Measurements from ENCODE around the gene ULK3.

ULK3 gene

DNA sequence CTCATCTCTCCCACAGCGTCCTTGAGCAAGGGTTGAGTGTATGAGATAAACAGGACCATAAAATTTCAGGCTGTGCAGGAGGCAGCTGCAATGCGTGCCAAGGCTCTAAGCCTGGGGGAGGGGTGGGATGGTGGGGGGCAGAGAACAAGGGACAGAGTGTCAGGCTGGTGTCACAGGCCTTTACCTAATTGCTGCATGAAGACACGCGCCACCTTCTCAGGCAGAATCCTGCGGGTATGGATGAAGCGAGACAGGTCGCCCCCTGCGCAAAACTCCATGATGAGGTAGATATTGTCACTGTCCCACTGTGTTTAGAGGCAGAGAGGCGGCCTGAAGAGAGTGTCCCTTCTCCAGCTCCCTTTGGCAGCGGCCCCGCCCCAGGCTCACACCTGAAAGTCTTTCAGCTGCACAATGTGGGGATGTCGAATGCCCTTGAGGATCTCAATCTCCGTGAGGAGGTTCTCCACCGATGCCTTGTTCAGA lies 1.0 kb downstream of the ULK3 start:
- Histone ChIP-seq H3K9me3 (ENCODE audit: severe bottlenecking) (no peaks in the 10 kb centered on the region), H3K27me3 (ENCODE audit: insufficient read depth, low read depth, severe bottlenecking) (no peaks in the 10 kb centered on the region), H3K27ac (peak overlapping the region; percentile 96), H3K4me3 (ENCODE audit: low read depth, low read length) (peak overlapping the region; percentile 71), H3K36me3 (peaks cover 49% of the 10 kb centered on the region)
- TF ChIP-seq, protein P1, sequence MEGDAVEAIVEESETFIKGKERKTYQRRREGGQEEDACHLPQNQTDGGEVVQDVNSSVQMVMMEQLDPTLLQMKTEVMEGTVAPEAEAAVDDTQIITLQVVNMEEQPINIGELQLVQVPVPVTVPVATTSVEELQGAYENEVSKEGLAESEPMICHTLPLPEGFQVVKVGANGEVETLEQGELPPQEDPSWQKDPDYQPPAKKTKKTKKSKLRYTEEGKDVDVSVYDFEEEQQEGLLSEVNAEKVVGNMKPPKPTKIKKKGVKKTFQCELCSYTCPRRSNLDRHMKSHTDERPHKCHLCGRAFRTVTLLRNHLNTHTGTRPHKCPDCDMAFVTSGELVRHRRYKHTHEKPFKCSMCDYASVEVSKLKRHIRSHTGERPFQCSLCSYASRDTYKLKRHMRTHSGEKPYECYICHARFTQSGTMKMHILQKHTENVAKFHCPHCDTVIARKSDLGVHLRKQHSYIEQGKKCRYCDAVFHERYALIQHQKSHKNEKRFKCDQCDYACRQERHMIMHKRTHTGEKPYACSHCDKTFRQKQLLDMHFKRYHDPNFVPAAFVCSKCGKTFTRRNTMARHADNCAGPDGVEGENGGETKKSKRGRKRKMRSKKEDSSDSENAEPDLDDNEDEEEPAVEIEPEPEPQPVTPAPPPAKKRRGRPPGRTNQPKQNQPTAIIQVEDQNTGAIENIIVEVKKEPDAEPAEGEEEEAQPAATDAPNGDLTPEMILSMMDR (IDR thresholded peaks at IDR 0.05; ENCODE audit: low read depth, low read length) = no peak
- DNase-seq = no peak

DNA sequence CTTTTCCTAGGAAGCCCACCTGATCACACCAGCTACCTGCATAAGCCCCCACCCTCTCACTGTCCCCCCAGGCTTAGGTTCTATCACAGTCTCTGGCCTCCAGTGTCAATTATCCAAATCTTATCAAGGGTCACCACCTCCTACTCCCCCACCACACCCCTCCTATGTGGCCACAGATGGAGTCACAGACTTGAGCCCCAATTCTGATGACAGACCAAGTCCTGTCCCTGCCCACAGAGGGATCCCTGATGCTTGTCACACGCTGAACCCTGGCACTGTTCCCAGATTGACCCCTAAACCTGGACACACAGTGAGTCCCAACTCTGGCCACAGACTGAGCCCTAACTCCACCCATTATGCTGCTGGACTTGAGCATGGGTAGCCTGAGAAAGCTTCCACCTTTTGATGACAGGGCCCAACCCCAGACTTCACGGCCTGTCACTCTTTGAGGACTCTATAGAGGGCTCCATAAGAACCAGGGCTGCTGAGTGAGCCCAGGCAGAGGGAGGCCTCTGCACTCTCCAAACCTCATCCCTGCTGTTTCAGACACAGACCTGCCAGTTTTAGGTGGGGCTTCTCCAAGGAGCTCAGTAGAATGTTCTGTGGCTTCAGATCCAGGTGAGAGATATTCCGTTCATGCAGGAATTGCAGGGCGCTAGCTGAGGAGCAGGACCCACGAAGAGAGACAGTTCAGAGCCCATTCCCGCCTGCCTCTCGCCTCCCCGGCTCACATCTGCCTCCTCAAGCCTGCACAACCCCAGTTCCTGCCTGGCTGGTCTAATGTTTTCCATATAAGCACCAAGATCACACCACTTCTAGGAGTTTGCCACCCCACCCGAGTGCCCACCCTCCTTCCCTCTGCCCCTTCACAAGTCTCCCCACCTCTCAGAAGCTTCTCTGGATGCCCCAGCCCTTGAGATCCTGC lies 1.8 kb downstream of the ULK3 start:
- Histone ChIP-seq H3K9me3 (ENCODE audit: severe bottlenecking) (no peaks in the 10 kb centered on the region), H3K27me3 (ENCODE audit: insufficient read depth, low read depth, severe bottlenecking) (no peaks in the 10 kb centered on the region), H3K36me3 (peaks cover 52% of the 10 kb centered on the region), H3K4me3 (ENCODE audit: low read depth, low read length) (no peak overlapping the region), H3K27ac (no peak overlapping the region)
- DNase-seq = no peak
- TF ChIP-seq, protein P1 (IDR thresholded peaks at IDR 0.05; ENCODE audit: low read depth, low read length) = no peak

DNA sequence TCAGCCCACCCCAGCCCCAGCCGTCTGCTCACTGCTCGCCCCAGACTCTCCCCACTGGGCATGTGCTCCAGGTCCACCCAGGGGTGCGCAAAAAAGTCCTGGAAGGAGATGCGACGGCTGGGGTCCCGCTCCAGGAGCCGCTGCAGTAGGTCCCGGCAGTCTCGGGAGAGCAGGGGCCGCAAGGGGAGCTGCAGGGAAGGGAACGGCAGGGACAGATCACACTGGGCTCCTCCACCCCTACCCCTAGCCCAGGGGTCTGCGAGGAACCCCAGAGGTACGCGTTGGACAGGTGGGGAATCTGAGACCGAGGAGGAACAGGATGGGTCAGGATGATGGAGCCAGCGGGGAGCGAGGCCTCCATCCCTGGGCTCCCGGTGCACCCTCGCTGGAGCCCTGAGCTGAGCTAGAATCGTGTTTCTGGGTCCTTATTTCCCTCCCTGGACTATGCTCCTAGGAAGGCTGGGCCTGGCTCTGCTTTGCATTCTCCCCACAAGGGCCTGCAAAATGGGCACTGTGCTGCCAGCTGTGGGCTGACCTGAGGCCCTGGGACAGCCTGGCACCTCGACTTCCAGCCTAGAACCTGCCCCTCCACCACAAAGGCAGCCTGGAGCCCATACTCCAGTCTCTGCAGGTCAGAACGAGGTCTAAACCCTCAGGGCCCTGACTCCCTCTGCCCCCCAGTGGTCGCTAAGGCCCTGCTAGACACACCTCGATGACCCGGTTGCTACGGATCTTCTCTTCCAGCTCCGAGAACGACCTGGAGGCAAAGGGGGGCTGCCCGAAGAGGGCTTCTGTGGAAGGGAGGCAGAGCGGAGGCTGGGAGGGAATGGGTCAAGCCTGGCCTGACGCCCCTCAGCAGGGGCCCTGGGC lies 3.2 kb downstream of the ULK3 start:
- H3K9me3 ChIP-seq (ENCODE audit: severe bottlenecking) = no peaks in the 10 kb centered on the region
- no peak overlapping the region for H3K4me3 ChIP-seq (ENCODE audit: low read depth, low read length)
- no peaks in the 10 kb centered on the region for H3K27me3 ChIP-seq (ENCODE audit: insufficient read depth, low read depth, severe bottlenecking)
- DNase-seq = peak; percentile 56
- TF ChIP-seq, protein P1 (IDR thresholded peaks at IDR 0.05; ENCODE audit: low read depth, low read length) = peak; percentile 58
- H3K27ac ChIP-seq = no peak overlapping the region; the same call in 1 of the 2 replicates
- peaks cover 48% of the 10 kb centered on the region for H3K36me3 ChIP-seq

DNA sequence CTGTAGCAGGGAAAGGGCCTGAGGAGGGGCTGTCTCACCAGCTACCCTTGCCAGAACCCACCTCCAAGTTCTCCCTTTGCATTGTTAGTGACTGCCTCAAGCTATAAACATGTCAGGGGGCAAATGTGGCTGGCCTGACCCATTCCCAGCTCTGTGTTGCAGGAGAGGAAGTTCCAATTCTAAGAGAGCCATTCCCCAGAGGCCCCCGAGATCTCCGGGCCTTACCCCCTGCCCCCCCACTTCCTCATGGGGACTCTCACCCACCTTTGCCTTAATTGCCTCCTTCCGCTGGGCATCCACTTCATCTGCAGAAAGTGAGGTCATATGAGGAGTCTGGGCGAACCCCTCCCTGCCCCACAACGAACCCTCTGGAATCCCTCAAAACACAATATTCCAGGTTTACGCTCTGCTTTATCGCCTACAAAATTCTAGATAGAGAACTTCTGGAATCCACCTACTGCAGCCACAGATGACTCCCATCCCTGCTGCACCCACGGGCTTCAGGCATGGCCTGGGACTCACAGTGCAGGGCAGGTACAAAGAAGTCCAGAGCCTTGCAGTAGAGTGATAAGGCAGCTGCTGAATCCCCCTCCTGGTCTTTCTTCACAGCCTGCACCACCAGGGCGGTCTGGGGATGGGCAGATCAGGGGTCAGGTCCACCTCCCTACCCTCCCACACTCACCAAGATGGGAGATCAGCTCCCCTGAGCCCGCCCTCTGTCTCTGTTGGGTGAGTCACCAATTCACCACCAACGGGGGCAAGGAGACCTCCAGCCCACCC lies 4.0 kb downstream of the ULK3 start:
- Histone ChIP-seq H3K4me3 (ENCODE audit: low read depth, low read length) (no peak overlapping the region), H3K36me3 (peaks cover 48% of the 10 kb centered on the region), H3K9me3 (ENCODE audit: severe bottlenecking) (no peaks in the 10 kb centered on the region), H3K27ac (no peak overlapping the region), H3K27me3 (ENCODE audit: insufficient read depth, low read depth, severe bottlenecking) (no peaks in the 10 kb centered on the region)
- TF ChIP-seq, protein P1 (IDR thresholded peaks at IDR 0.05; ENCODE audit: low read depth, low read length) = no peak
- DNase-seq = no peak

DNA sequence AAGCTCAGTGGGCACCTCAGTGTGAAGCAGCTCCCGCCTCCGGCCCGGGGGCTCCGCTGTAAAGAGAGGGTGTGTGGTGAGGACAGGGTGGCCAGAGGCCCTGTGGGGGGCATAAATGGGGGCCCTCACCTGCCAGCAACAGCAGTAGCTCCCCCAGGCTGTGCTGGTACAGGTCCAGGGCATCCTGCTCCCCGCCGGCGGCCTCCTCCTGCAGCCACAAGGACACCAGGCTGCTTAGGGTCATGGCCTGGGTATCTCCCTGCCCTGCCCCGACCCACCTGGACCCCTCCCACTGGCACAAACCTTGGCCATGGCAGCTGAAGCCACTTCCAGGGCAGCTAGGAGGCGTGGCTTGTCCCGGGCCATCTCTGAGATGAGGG lies 4.8 kb downstream of the ULK3 start:
- no peak for DNase-seq
- Histone ChIP-seq H3K27me3 (ENCODE audit: insufficient read depth, low read depth, severe bottlenecking) (no peaks in the 10 kb centered on the region), H3K36me3 (peaks cover 48% of the 10 kb centered on the region), H3K9me3 (ENCODE audit: severe bottlenecking) (no peaks in the 10 kb centered on the region), H3K27ac (no peak overlapping the region), H3K4me3 (ENCODE audit: low read depth, low read length) (no peak overlapping the region)
- TF ChIP-seq, protein P1 (IDR thresholded peaks at IDR 0.05; ENCODE audit: low read depth, low read length) = no peak
